ENCODE measurements around the gene AHRR.

GRCh38 chr5:350355-350754 lies 28.8 kb downstream of the AHRR start:
- TF ChIP-seq CTCF (IDR thresholded peaks at IDR 0.05) (no peak), POLR2A (IDR thresholded peaks at IDR 0.05) (no peak)
